Measurements from ENCODE around the gene MDH1B. TPM values are rescaled to one million over a fixed set of nuclear protein-coding genes. Genes with fewer than 3 reads are reported as not detected.
A peak's percentile ranks its signal among the peaks of the same experiment; 100 is the strongest.
"Not testable (repeated sequence)": the region's sequence is repeated elsewhere in the genome, so short reads cannot be mapped to it uniquely, and the experiment has no call there.

Gene MDH1B
- polyA plus RNA-seq, 2 of the 4 experiments (the other 2 are of a cell fraction) = 2.8 to 3.2 TPM

- FAIRE-seq (no peak), ATAC-seq (no peak), DNase-seq (ENCODE audit: low read depth in 1 of 2, low spot score in 1 of 2) (no peak)
- CTCF ChIA-PET = no interaction called here
- H3K4me3 ChIP-seq = no peak overlapping the region
- H3K9me3 ChIP-seq = no peaks in the 10 kb centered on the region; the same call in 2 of the 3 replicates
- H3K4me1 ChIP-seq = no peaks in the 10 kb centered on the region
- TF ChIP-seq MAFK (IDR thresholded peaks at IDR 0.05; ENCODE audit: partially characterized antibody) (peak; percentile 53), HOXA7 (CRISPR knock-in tag; IDR thresholded peaks at IDR 0.05) (no peak)
- WGBS (ENCODE audit: missing lambda C conversion rate) = 86% methylated on average over 4 of the region's 4 CpGs
- no peak overlapping the region for H3K4me2 ChIP-seq
- POLR2A ChIA-PET = no interaction called here
- no peak overlapping the region for H3K27ac ChIP-seq
Observed at GRCh38 chr2:206721256-206721920, 43.7 kb downstream of the MDH1B start.

- FAIRE-seq = no peak
- TF ChIP-seq RARB (CRISPR knock-in tag; IDR thresholded peaks at IDR 0.05) (no peak), CHD4 (IDR thresholded peaks at IDR 0.05; ENCODE audit: borderline replicate concordance) (no peak), FOSB (CRISPR knock-in tag; IDR thresholded peaks at IDR 0.05) (no peak), ZC3H11A (IDR thresholded peaks at IDR 0.05) (no peak), FOXS1 (CRISPR knock-in tag; IDR thresholded peaks at IDR 0.05) (no peak), NPAS2 (CRISPR knock-in tag; IDR thresholded peaks at IDR 0.05; ENCODE audit: borderline replicate concordance) (no peak), JUNB (IDR thresholded peaks at IDR 0.05) (no peak), ZSCAN20 (CRISPR knock-in tag; IDR thresholded peaks at IDR 0.05) (no peak), MAFK (IDR thresholded peaks at IDR 0.05; ENCODE audit: partially characterized antibody) (no peak), ZNF302 (CRISPR knock-in tag; IDR thresholded peaks at IDR 0.05) (no peak), POLR2A (IDR thresholded peaks at IDR 0.05; ENCODE audit: low read length) (no peak), KDM5A (IDR thresholded peaks at IDR 0.05) (no peak), SREBF2 (IDR thresholded peaks at IDR 0.05) (no peak), RNF2 (IDR thresholded peaks at IDR 0.05; ENCODE audit: borderline replicate concordance, low read depth) (no peak), MYC (IDR thresholded peaks at IDR 0.05; ENCODE audit: borderline replicate concordance, low read length) (no peak), HEYL (CRISPR knock-in tag; IDR thresholded peaks at IDR 0.05) (no peak), HDAC2 (IDR thresholded peaks at IDR 0.05) (no peak), FOSL2 (IDR thresholded peaks at IDR 0.05) (no peak), FOSL2 (CRISPR knock-in tag; IDR thresholded peaks at IDR 0.05) (no peak)
- TF ChIP-seq, protein P1, sequence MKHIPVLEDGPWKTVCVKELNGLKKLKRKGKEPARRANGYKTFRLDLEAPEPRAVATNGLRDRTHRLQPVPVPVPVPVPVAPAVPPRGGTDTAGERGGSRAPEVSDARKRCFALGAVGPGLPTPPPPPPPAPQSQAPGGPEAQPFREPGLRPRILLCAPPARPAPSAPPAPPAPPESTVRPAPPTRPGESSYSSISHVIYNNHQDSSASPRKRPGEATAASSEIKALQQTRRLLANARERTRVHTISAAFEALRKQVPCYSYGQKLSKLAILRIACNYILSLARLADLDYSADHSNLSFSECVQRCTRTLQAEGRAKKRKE (CRISPR knock-in tag; IDR thresholded peaks at IDR 0.05; ENCODE audit: low read depth) = no peak
Observed at GRCh38 chr2:206718296-206718695, 46.8 kb downstream of the MDH1B start, which contains the start of gene DYTN. TSS of gene DYTN (minus strand) at chr2:206718396. CDS start at chr2:206718279, 117 bp downstream.

DNA sequence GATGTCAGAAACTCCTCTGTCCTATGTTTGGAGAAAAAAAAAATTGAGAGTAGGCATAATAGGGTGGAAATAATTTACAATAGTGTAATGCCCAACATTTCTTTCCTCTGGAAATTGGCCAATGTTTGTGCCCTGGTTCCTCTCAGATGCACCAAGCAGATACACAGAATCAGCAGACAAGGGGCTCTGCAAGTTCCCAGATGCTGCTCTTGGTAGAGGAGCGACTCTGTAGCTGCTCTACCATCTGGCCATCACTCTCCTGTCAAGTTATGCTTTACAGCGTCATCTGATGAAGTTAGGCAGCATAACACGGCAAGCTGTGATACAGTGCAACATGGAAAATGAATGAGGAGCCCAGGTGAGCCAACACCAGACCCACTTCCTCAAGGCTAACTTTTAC, 48.5 kb downstream of the MDH1B start:
- 33% methylated on average over 3 of the region's 3 CpGs for WGBS (ENCODE audit: missing lambda C conversion rate)
- POLR2A ChIA-PET = no interaction called here
- Histone ChIP-seq H3K27ac (no peak overlapping the region), H3K4me1 (no peaks in the 10 kb centered on the region), H3K4me3 (no peak overlapping the region), H3K4me2 (no peak overlapping the region), H3K9me3 (no peaks in the 10 kb centered on the region; the same call in 2 of the 3 replicates)
- ATAC-seq (no peak), DNase-seq (ENCODE audit: low read depth in 1 of 2, low spot score in 1 of 2) (no peak), FAIRE-seq (no peak)
- CTCF ChIA-PET = interaction anchor here (0.7 kb wide), 1 partner anchor 13 kb away, joined by 3 read pairs; no protein-coding TSS in a partner anchor
- no peak for TF ChIP-seq USF2 (IDR thresholded peaks at IDR 0.05)
- TF ChIP-seq, protein P2, sequence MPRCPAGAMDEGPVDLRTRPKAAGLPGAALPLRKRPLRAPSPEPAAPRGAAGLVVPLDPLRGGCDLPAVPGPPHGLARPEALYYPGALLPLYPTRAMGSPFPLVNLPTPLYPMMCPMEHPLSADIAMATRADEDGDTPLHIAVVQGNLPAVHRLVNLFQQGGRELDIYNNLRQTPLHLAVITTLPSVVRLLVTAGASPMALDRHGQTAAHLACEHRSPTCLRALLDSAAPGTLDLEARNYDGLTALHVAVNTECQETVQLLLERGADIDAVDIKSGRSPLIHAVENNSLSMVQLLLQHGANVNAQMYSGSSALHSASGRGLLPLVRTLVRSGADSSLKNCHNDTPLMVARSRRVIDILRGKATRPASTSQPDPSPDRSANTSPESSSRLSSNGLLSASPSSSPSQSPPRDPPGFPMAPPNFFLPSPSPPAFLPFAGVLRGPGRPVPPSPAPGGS (IDR thresholded peaks at IDR 0.05) = no peak
- TF ChIP-seq, protein P3, sequence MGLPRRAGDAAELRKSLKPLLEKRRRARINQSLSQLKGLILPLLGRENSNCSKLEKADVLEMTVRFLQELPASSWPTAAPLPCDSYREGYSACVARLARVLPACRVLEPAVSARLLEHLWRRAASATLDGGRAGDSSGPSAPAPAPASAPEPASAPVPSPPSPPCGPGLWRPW (IDR thresholded peaks at IDR 0.05) = no peak
- TF ChIP-seq FOXS1 (CRISPR knock-in tag; IDR thresholded peaks at IDR 0.05) = no peak
- no peak for TF ChIP-seq RCOR1 (IDR thresholded peaks at IDR 0.05; ENCODE audit: low read depth, low read length)
- TF ChIP-seq POLR2AphosphoS2 (conservative IDR thresholded peaks at IDR 0.05; ENCODE audit: low read length) = no peak
- TF ChIP-seq, protein P1 (CRISPR knock-in tag; IDR thresholded peaks at IDR 0.05; ENCODE audit: low read depth) = no peak
- TF ChIP-seq PHF8 (IDR thresholded peaks at IDR 0.05; ENCODE audit: borderline replicate concordance, low read depth) = no peak
- TF ChIP-seq SREBF2 (IDR thresholded peaks at IDR 0.05) = no peak
- TF ChIP-seq POLR2A (IDR thresholded peaks at IDR 0.05; ENCODE audit: low read length) = no peak

More at GRCh38 chr2:206718296-206718695, 46.8 kb downstream of the MDH1B start, which contains the start of gene DYTN:
- ChIA-PET CTCF (no interaction called here), POLR2A (no interaction called here)
- no peak for ATAC-seq
- no peaks in the 10 kb centered on the region; the same call in 2 of the 3 replicates for H3K9me3 ChIP-seq
- no peak within 1 kb of the TSS for H3K27ac ChIP-seq
- no peak within 1 kb of the TSS for H3K4me2 ChIP-seq
- no peak for DNase-seq (ENCODE audit: low read depth in 1 of 2, low spot score in 1 of 2)
- WGBS (ENCODE audit: missing lambda C conversion rate) = 17% methylated on average over 1 of the region's 1 CpG
- H3K4me3 ChIP-seq = no peak within 1 kb of the TSS
- H3K4me1 ChIP-seq = no peaks in the 10 kb centered on the region

GRCh38 chr2:206715183-206715582, 49.9 kb downstream of the MDH1B start:
- DNase-seq (ENCODE audit: low read depth in 1 of 2, low spot score in 1 of 2); ATAC-seq; H3K27ac ChIP-seq; H3K4me3 ChIP-seq; H3K9me3 ChIP-seq; CTCF ChIA-PET; H3K4me2 ChIP-seq; H3K4me1 ChIP-seq; POLR2A ChIA-PET; FAIRE-seq: not testable (repeated sequence)
- WGBS (ENCODE audit: missing lambda C conversion rate) = 50% methylated on average over 4 of the region's 4 CpGs

All from A549 (cell line).